Parathyroid adenoma (tissue), 2 donors: Measurements from ENCODE around the gene FDXACB1.

Source experiments
- H2AFZ ChIP-seq: fragments of 300-600 bp; sonication (generic); one replicate; pipeline ENCODE4 v1.7.0; 2017; ENCODE audit warnings: antibody characterized with exemption, mild to moderate bottlenecking
- H3K27ac ChIP-seq: fragments of 300-600 bp; sonication (generic); one replicate; pipeline ENCODE4 v1.7.0; 2017
- H3K27me3 ChIP-seq: fragments of 300-600 bp; sonication (generic); one replicate; pipeline ENCODE4 v1.7.0; 2017; ENCODE audit warnings: low read length; ENCODE audit not compliant: control insufficient read depth, insufficient read depth
- H3K36me3 ChIP-seq: fragments of 300-600 bp; sonication (generic); one replicate; pipeline ENCODE4 v1.7.0; 2017; ENCODE audit warnings: low read length; ENCODE audit not compliant: control insufficient read depth, insufficient read depth
- H3K4me1 ChIP-seq: fragments of 300-600 bp; sonication (generic); one replicate; pipeline ENCODE4 v1.7.0; 2017; ENCODE audit warnings: control low read depth
- H3K4me2 ChIP-seq: fragments of 300-600 bp; sonication (generic); one replicate; pipeline ENCODE4 v1.7.0; 2017; ENCODE audit warnings: low read length
- H3K4me3 ChIP-seq: fragments of 300-600 bp; sonication (generic); one replicate; pipeline ENCODE4 v1.7.0; 2017; ENCODE audit warnings: low read depth, low read length
- H3K79me2 ChIP-seq: fragments of 300-600 bp; sonication (generic); one replicate; pipeline ENCODE4 v1.7.0; 2017; ENCODE audit warnings: control low read depth
- H3K9ac ChIP-seq: fragments of 300-600 bp; sonication (generic); one replicate; pipeline ENCODE4 v1.7.0; 2017; ENCODE audit warnings: mild to moderate bottlenecking
- H3K9me3 ChIP-seq: fragments of 300-600 bp; sonication (generic); one replicate; pipeline ENCODE4 v1.7.0; 2017; ENCODE audit warnings: low read length; ENCODE audit not compliant: control insufficient read depth
- CTCF ChIP-seq: fragments of 300-600 bp; sonication (generic); IDR thresholded peaks from one replicate; pipeline ENCODE4 v1.7.0; 2017; ENCODE audit warnings: antibody characterized with exemption, mild to moderate bottlenecking
- donor health status: primary hyperparathyroidism.

FDXACB1 gene

DNA sequence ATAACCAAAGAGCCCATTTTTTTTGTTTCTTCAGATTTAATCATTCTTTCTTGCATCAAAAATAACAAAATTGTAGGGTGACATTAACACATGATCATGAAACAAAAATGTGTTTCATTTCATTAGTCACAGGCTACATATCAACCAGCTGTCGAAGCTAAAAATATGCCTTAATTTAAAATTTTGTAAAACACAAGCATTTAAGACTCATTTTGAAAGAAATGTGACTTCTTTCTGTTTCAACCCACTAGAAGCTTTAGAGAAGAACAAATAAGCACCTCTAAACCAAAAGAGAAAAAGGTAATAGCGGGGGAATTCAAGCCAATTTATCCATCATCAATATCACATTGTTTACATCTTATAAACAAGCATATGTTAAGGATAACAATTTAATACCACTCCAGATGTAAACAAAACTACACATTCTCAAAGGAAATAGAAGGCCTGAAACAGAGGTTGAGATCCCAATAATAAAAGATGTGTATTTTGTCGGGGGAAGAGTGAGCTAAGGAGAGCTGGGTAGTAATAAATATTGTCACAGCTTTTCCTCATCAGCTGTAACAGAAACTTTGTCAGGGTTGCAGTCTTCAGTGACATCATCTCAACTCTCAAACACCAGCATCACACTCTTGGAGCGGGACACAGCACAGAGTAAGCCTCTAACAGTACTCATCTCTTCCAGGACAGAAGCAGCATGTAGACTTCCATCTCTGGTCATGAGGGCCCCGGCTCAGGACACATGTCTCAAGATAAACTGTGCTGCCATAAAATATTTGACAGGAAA lies 49.6 kb downstream of the FDXACB1 start:
- H3K4me2 ChIP-seq, result no peak overlapping the region
- TF ChIP-seq CTCF, result no peak
- H3K27me3 ChIP-seq, result no peaks in the 10 kb centered on the region
- no peak overlapping the region for H3K27ac ChIP-seq
- no peak overlapping the region for H3K4me3 ChIP-seq
- no peak overlapping the region for H3K9ac ChIP-seq
- peaks cover 5% of the 10 kb centered on the region for H3K4me1 ChIP-seq
- H2AFZ ChIP-seq, result no peak overlapping the region
- H3K36me3 ChIP-seq, result no peaks in the 10 kb centered on the region
- no peaks in the 10 kb centered on the region for H3K9me3 ChIP-seq
- no peaks in the 10 kb centered on the region for H3K79me2 ChIP-seq

DNA sequence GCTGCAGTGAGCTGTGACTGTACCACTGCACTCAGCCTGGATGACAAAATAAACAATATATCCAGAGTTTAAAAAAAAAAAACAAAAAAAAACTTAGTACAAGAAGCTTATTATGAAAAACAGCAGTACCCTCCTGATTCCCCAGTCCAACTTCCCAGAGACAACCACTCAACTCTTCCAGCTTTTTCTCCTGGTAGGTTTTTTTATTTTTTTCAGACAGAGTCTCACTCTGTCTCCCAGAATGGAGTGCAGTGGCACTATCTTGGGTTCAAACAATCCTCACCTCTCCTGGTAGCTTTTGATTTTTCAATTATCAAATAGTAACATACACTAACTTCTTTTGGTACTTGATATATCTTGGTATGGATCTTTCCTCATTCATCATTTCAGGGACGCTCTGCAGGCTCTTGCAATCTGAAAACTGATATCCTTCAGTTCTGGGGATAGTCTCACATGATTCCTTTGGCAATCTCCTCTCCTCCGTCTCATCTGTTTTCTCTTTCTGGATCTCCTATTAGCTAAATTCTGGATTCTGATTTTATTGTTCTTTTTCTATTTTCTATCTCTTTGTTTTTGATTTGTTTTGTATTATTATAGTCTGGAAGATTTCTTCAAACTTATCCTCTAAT lies 52.5 kb downstream of the FDXACB1 start:
- H3K27ac ChIP-seq, result no peak overlapping the region

More for the DNA sequence above, 52.5 kb downstream of the FDXACB1 start:
- H3K9me3 ChIP-seq, result no peaks in the 10 kb centered on the region
- H3K27me3 ChIP-seq, result no peaks in the 10 kb centered on the region
- H3K4me2 ChIP-seq, result no peak overlapping the region
- no peak overlapping the region for H3K9ac ChIP-seq
- no peak overlapping the region for H3K4me3 ChIP-seq
- no peaks in the 10 kb centered on the region for H3K36me3 ChIP-seq
- no peak overlapping the region for H2AFZ ChIP-seq
- peaks cover 5% of the 10 kb centered on the region for H3K4me1 ChIP-seq
- TF ChIP-seq CTCF, result no peak
- no peaks in the 10 kb centered on the region for H3K79me2 ChIP-seq
